HepG2 (cell line): ENCODE results near the gene LIN28A. TPM values are rescaled to one million over a fixed set of nuclear protein-coding genes. Genes with fewer than 3 reads are reported as not detected.
A peak's percentile ranks its signal among the peaks of the same experiment; 100 is the strongest.

Source experiments
- CHD2 ChIP-seq: IDR thresholded peaks from 2 replicates; pipeline ENCODE4 v1.6.1; 2011; ENCODE audit warnings: low read depth, low read length, improper control_type of control experiment
- HNRNPH1 ChIP-seq: fragments of 200-400 bp; formaldehyde crosslinking; optimal IDR thresholded peaks from 2 replicates; pipeline ENCODE3; 2017; ENCODE audit warnings: mild to moderate bottlenecking, low read depth, low read length
- IKZF4 ChIP-seq: sonication (generic); formaldehyde crosslinking; IDR thresholded peaks from 2 replicates; pipeline ENCODE4 v1.5.1; 2020; ENCODE audit warnings: borderline replicate concordance, mild to moderate bottlenecking, low read depth, missing genetic modification reagents; ENCODE audit errors: not compliant biosample characterization
- MAFK ChIP-seq, 2 experiments: IDR thresholded peaks in 1 of 2; conservative IDR thresholded peaks in 1 of 2; 2 replicates each; pipeline ENCODE4 v1.6.1; 2011; ENCODE audit warnings: improper control_type of control experiment in 2 of 2, low read length in 2 of 2
- NFE2L1 ChIP-seq: sonication (generic); formaldehyde crosslinking; IDR thresholded peaks from 2 replicates; pipeline ENCODE4 v1.4.0; 2020; ENCODE audit warnings: missing genetic modification reagents, mild to moderate bottlenecking, borderline replicate concordance
- SIN3B ChIP-seq: fragments of 150-350 bp; IDR thresholded peaks from 2 replicates; pipeline ENCODE4 v1.6.1; 2014; ENCODE audit warnings: low read length
- SKI ChIP-seq: fragments of 450-650 bp; IDR thresholded peaks from one replicate; pipeline ENCODE4 v1.6.1; 2018; ENCODE audit warnings: mild to moderate bottlenecking; ENCODE audit not compliant: partially characterized antibody
- TCF7 ChIP-seq: sonication (generic); IDR thresholded peaks from 2 replicates; pipeline ENCODE4 v1.6.1; 2016; ENCODE audit warnings: antibody characterized with exemption, low read depth
- TMF1 ChIP-seq: sonication (generic); formaldehyde crosslinking; IDR thresholded peaks from 2 replicates; pipeline ENCODE4 v1.8.1; 2022; ENCODE audit warnings: low read depth, missing genetic modification reagents
- USF2 ChIP-seq, 2 experiments: sonication (generic) in 1 of 2; formaldehyde crosslinking in 1 of 2; IDR thresholded peaks; 2 replicates each; pipeline versions ENCODE4 v1.5.1 to v1.6.1; 2011 to 2020; ENCODE audit warnings: borderline replicate concordance in 1 of 2, low read depth in 1 of 2, low read length in 1 of 2, mild to moderate bottlenecking in 1 of 2, missing genetic modification reagents in 1 of 2, moderate library complexity in 1 of 2
- ZFP37 ChIP-seq: sonication (generic); formaldehyde crosslinking; IDR thresholded peaks from 2 replicates; pipeline ENCODE4 v1.4.0; 2020; ENCODE audit warnings: missing genetic modification reagents, borderline replicate concordance
- ZNF143 ChIP-seq: sonication (generic); formaldehyde crosslinking; IDR thresholded peaks from 2 replicates; pipeline ENCODE4 v1.4.0; 2020; ENCODE audit warnings: missing genetic modification reagents
- ZNF205 ChIP-seq: IDR thresholded peaks from 2 replicates; pipeline ENCODE4 v1.6.1; 2018; ENCODE audit warnings: missing biosample characterization, missing genetic modification reagents
- ZNF468 ChIP-seq: sonication (generic); formaldehyde crosslinking; IDR thresholded peaks from 2 replicates; pipeline ENCODE4 v1.8.0; 2022; ENCODE audit warnings: mild to moderate bottlenecking, moderate library complexity, missing genetic modification reagents
- ZNF512B ChIP-seq: sonication (generic); formaldehyde crosslinking; IDR thresholded peaks from 2 replicates; pipeline ENCODE4 v1.5.1; 2020; ENCODE audit warnings: missing genetic modification reagents, mild to moderate bottlenecking, borderline replicate concordance
- ZNF572 ChIP-seq: sonication (generic); formaldehyde crosslinking; IDR thresholded peaks from 2 replicates; pipeline ENCODE4 v1.5.1; 2020; ENCODE audit warnings: mild to moderate bottlenecking, missing genetic modification reagents
- ZNF781 ChIP-seq: sonication (generic); formaldehyde crosslinking; IDR thresholded peaks from 2 replicates; pipeline ENCODE4 v1.5.1; 2020; ENCODE audit warnings: borderline replicate concordance, mild to moderate bottlenecking, missing genetic modification reagents; ENCODE audit errors: not compliant biosample characterization
- polyA plus RNA-seq, 8 experiments: library from polyadenylated mRNA; depleted of rRNA in 3 of 8; stranded (reverse) in 7 of 8; unstranded in 1 of 8; fragments of >200 nt; fragmentation: Illumina TruSeq in 4 of 8; extraction: Trizol in 4 of 8; gene quantifications; 2 replicates each; pipeline versions ENCODE4 v1.2.1 to v1.2.3, GENCODE V29; 2011 to 2016; ENCODE audit warnings: low read depth in 4 of 8, missing spikeins in 1 of 8, mixed read lengths in 1 of 8; ENCODE audit not compliant: insufficient read depth in 1 of 8
- total RNA-seq, 5 experiments: library from RNA; depleted of rRNA; stranded (reverse); fragments of >200 nt; fragmentation: Illumina TruSeq; extraction: Trizol; gene quantifications; 2 replicates each; pipeline ENCODE4 v1.2.3, GENCODE V29; 2016; ENCODE audit warnings: low read depth in 1 of 5
- TF ChIP-seq, protein P1 (sequence below): fragments of 450-650 bp; IDR thresholded peaks from 2 replicates; pipeline ENCODE4 v1.6.1; 2016
- TF ChIP-seq, protein P2 (sequence below): sonication (generic); formaldehyde crosslinking; IDR thresholded peaks from 2 replicates; pipeline ENCODE4 v1.5.1; 2020; ENCODE audit warnings: missing genetic modification reagents, mild to moderate bottlenecking, borderline replicate concordance
- TF ChIP-seq, protein P3 (sequence below): sonication (generic); formaldehyde crosslinking; IDR thresholded peaks from 2 replicates; pipeline ENCODE4 v1.5.1; 2020; ENCODE audit warnings: mild to moderate bottlenecking, missing genetic modification reagents, moderate library complexity
- TF ChIP-seq, protein P4 (sequence below): sonication (generic); formaldehyde crosslinking; IDR thresholded peaks from 2 replicates; pipeline ENCODE4 v1.4.0; 2020; ENCODE audit warnings: mild to moderate bottlenecking, low read depth, missing genetic modification reagents

The LIN28A gene
- total and polyA plus RNA-seq, 2 of the 13 experiments (the other 11 are each of a cell fraction or from before 2014, with no cell fraction given) = not detected

DNA sequence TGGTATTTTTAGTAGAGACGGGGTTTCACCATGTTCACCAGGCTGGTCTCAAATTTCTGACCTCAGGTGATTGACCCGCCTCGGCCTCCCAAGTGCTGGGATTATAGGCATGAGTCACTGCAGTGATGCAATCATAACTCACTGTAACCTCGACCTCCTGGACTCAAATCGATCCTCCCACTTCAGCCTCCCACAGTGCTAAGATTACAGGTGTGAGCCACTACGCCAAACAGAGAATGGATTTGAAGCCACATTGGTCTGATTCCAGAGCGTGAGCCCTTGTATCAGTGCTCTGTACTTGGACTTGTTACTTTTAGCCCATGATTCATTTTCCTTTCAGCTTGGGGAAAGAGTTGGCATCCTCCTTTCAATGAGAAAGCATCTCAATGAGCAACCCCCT is 23.2 kb upstream of the LIN28A start (continued):
- TF ChIP-seq ZNF468 (CRISPR knock-in tag) = no peak
- no peak for TF ChIP-seq IKZF4 (CRISPR knock-in tag)
- TF ChIP-seq NFE2L1 (CRISPR knock-in tag) = no peak
- peak; percentile 78 for TF ChIP-seq SKI
- TF ChIP-seq SIN3B = no peak
- peak; percentile 62; the same call in 1 of the 2 replicates for TF ChIP-seq ZNF205 (CRISPR knock-in tag)
- TF ChIP-seq USF2 (IDR thresholded peaks at IDR 0.05; ENCODE audit: low read depth, low read length) = no peak
- no peak for TF ChIP-seq USF2 (CRISPR knock-in tag; IDR thresholded peaks at IDR 0.05; ENCODE audit: borderline replicate concordance)
- no peak for TF ChIP-seq ZNF143
- no peak for TF ChIP-seq CHD2
- no peak for TF ChIP-seq ZNF512B (CRISPR knock-in tag)
- no peak for TF ChIP-seq TMF1 (CRISPR knock-in tag)
- no peak for TF ChIP-seq TCF7
- no peak for TF ChIP-seq ZNF572 (CRISPR knock-in tag)
- TF ChIP-seq, protein P1, sequence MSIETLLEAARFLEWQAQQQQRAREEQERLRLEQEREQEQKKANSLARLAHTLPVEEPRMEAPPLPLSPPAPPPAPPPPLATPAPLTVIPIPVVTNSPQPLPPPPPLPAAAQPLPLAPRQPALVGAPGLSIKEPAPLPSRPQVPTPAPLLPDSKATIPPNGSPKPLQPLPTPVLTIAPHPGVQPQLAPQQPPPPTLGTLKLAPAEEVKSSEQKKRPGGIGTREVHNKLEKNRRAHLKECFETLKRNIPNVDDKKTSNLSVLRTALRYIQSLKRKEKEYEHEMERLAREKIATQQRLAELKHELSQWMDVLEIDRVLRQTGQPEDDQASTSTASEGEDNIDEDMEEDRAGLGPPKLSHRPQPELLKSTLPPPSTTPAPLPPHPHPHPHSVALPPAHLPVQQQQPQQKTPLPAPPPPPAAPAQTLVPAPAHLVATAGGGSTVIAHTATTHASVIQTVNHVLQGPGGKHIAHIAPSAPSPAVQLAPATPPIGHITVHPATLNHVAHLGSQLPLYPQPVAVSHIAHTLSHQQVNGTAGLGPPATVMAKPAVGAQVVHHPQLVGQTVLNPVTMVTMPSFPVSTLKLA = no peak
- TF ChIP-seq, protein P2, sequence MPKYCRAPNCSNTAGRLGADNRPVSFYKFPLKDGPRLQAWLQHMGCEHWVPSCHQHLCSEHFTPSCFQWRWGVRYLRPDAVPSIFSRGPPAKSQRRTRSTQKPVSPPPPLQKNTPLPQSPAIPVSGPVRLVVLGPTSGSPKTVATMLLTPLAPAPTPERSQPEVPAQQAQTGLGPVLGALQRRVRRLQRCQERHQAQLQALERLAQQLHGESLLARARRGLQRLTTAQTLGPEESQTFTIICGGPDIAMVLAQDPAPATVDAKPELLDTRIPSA (CRISPR knock-in tag) = no peak
- TF ChIP-seq, protein P3, sequence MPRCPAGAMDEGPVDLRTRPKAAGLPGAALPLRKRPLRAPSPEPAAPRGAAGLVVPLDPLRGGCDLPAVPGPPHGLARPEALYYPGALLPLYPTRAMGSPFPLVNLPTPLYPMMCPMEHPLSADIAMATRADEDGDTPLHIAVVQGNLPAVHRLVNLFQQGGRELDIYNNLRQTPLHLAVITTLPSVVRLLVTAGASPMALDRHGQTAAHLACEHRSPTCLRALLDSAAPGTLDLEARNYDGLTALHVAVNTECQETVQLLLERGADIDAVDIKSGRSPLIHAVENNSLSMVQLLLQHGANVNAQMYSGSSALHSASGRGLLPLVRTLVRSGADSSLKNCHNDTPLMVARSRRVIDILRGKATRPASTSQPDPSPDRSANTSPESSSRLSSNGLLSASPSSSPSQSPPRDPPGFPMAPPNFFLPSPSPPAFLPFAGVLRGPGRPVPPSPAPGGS (CRISPR knock-in tag) = peak; percentile 71
- TF ChIP-seq ZNF781 (CRISPR knock-in tag) = peak; percentile 66
- TF ChIP-seq, protein P4, sequence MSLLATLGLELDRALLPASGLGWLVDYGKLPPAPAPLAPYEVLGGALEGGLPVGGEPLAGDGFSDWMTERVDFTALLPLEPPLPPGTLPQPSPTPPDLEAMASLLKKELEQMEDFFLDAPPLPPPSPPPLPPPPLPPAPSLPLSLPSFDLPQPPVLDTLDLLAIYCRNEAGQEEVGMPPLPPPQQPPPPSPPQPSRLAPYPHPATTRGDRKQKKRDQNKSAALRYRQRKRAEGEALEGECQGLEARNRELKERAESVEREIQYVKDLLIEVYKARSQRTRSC = no peak
- TF ChIP-seq MAFK (conservative IDR thresholded peaks at IDR 0.05 in 1 of 2, IDR thresholded peaks at IDR 0.05 in 1 of 2; ENCODE audit: low read length in 2 of 2) = no peak
- TF ChIP-seq ZFP37 (CRISPR knock-in tag) = no peak
- TF ChIP-seq HNRNPH1 = no peak
